DMS53 treated with DMSO at 0.1 percent for 48 hours (cell line): ENCODE data around the gene RNASE7.

Source experiments
- DNase-seq: peaks from one replicate; lab custom pipeline; 2025; ENCODE audit not compliant: unreplicated experiment; lab: John Stamatoyannopoulos, UW

RNASE7 gene

GRCh38 chr14:21084998-21085853 is 43.1 kb downstream of the RNASE7 start:
- DNase-seq: no peak

GRCh38 chr14:21086908-21087293 is 44.7 kb downstream of the RNASE7 start:
- no peak for DNase-seq

GRCh38 chr14:21087294-21088091 is 45.3 kb downstream of the RNASE7 start:
- no peak for DNase-seq

GRCh38 chr14:21088687-21089086 is 46.5 kb downstream of the RNASE7 start:
- DNase-seq: no peak

- no peak for DNase-seq
Measured at GRCh38 chr14:21089271-21089670, 47.1 kb downstream of the RNASE7 start.

- no peak for DNase-seq
Measured at GRCh38 chr14:21089877-21090193, 47.7 kb downstream of the RNASE7 start.

- no peak for DNase-seq
Measured at GRCh38 chr14:21090194-21090939, 48.2 kb downstream of the RNASE7 start.

- DNase-seq: no peak
Measured at GRCh38 chr14:21090940-21091663, 48.9 kb downstream of the RNASE7 start.

- no peak for DNase-seq
Measured at GRCh38 chr14:21091821-21092272, 49.7 kb downstream of the RNASE7 start.

GRCh38 chr14:21092273-21093011 is 50.3 kb downstream of the RNASE7 start:
- DNase-seq: no peak

GRCh38 chr14:21093018-21093417 is 50.9 kb downstream of the RNASE7 start:
- DNase-seq: no peak
